GM12875 (cell line): Measurements from ENCODE around the gene HES4.

Experiments used
- H3K4me3 ChIP-seq: one replicate; pipeline ENCODE4 v1.5.1; 2011; ENCODE audit warnings: low read depth, low read length, control low read depth
- CTCF ChIP-seq: IDR thresholded peaks from 2 replicates; pipeline ENCODE4 v1.5.1; 2011; ENCODE audit warnings: low read depth, mild to moderate bottlenecking, control low read depth, inconsistent platforms, low read length, moderate library complexity, borderline replicate concordance; ENCODE audit not compliant: insufficient read depth

The HES4 gene

DNA sequence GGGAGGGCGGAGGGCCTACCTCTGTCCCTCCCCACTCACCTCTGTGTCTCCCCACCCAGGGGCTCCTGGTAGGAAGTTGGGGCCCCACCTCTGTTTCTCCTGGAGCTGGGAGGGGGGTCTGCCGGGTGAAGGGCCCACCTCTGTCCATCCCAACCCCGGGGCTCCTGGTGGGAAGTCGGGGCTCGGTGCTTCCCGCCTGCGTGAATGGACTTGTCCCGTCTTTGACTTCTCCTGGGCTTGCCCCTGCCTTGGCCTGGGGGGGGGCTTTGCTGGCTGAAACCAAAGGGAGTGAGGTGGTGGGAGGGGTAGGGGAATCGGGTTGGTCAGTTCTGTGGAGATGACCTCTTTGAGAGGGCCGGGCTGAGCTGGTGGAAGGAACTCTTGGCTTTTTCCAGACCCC lies 25.8 kb upstream of the HES4 start:
- H3K4me3 ChIP-seq, result no peak overlapping the region
- TF ChIP-seq CTCF, result no peak

GRCh38 chr1:1024771-1025699 lies 25.1 kb upstream of the HES4 start:
- H3K4me3 ChIP-seq, result no peak overlapping the region
- no peak for TF ChIP-seq CTCF

GRCh38 chr1:1024149-1024770 lies 24.4 kb upstream of the HES4 start:
- no peak overlapping the region for H3K4me3 ChIP-seq
- TF ChIP-seq CTCF, result no peak

DNA sequence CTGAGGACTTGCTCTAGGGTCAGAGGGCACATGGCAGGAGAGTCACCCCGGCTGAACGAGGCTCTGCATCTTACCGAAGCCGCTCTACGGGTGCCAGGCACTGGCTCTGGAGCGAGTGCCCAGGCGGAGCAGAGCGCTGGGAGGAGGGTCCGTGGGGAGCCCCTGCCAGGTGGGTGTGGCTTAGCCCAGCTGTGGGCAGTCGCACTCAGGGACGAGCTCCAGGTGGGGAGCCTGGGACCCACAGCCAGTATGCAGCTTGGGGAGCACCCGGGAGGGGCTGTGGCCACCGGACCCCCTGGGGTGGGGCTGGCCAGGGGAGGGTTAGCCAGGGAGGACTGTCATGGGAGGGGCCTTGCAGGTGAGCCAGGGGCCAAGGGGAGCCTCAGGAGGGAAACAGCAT lies 23.8 kb upstream of the HES4 start:
- H3K4me3 ChIP-seq, result no peak overlapping the region
- no peak for TF ChIP-seq CTCF

DNA sequence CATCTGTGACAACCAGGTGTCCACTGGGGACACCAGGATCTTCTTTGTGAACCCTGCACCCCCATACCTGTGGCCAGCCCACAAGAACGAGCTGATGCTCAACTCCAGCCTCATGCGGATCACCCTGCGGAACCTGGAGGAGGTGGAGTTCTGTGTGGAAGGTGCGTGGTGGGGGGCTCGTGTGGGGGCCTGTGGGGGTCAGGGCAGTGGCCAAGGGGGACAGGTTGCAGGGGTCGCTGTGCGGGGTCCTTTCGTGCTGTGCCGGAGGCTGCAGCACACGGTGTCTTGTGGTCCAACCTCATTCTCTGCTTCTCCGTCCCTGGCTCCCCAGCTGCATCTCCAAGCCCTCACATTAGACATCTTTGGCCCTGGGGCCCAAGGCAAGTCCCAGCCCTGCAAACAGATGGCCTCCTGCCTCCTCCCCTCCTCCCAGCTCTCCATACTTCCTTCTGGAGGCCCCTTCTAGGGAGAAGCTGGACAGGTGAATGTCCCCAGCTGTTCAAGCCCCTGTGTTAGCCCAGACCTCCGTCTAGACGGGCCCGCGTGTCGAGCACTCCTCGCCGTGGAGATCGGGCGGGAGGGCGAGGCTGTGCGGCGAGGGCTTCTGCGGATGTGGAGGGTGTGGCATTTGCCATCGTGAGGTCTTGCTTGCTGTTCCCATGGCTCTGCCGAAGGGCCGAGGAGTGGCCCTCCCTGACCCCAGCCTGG lies 22.6 kb upstream of the HES4 start:
- no peak overlapping the region for H3K4me3 ChIP-seq
- TF ChIP-seq CTCF, result no peak

DNA sequence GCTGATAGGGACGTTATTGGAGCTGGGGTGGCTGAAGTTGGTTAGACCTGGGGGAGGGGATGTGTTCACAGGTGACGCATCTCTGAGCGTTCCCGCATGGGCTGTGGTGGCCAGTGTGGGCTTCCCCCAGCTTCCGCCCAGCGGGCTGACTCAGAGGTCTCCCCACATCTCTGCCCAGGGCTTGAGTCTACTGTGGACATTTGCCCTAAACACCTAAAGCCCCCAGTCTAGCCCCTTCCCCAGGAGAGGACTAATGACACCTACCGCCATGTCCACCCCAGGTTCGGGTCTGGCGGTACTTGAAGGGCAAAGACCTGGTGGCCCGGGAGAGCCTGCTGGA lies 22.0 kb upstream of the HES4 start:
- H3K4me3 ChIP-seq, result no peak overlapping the region

More for the DNA sequence above, 22.0 kb upstream of the HES4 start:
- no peak for TF ChIP-seq CTCF
